DND-41 (cell line): ENCODE measurements around the gene DNASE1L2.
A peak's percentile ranks its signal among the peaks of the same experiment; 100 is the strongest.

ENCODE experiments used
- ATAC-seq: fragments of 200-7000 bp; cut with Tn5 transposase; 3 replicates; pipeline ENCODE4 v1.9.1; 2021; ENCODE audit warnings: low read depth; ENCODE audit not compliant: insufficient read depth
- DNase-seq: peaks from one replicate; pipeline ENCODE4 v3.0.0-alpha.2; 2020
- H2AFZ ChIP-seq: 2 replicates; pipeline ENCODE4 v1.6.0; 2012; ENCODE audit warnings: low read depth, low read length
- H3K27ac ChIP-seq: 2 replicates; pipeline ENCODE4 v1.5.1; 2012; ENCODE audit warnings: low read length, inconsistent platforms
- H3K27me3 ChIP-seq: fragments of 200-600 bp; sonication (generic); 2 replicates; pipeline ENCODE4 v1.6.0; 2012; ENCODE audit warnings: low read length, mild to moderate bottlenecking, inconsistent platforms; ENCODE audit not compliant: insufficient read depth, poor library complexity
- H3K36me3 ChIP-seq: 2 replicates; pipeline ENCODE4 v1.5.1; 2012; ENCODE audit warnings: low read length, inconsistent platforms; ENCODE audit not compliant: insufficient read depth
- H3K4me1 ChIP-seq: 2 replicates; pipeline ENCODE4 v1.5.1; 2012; ENCODE audit warnings: mild to moderate bottlenecking, low read length; ENCODE audit not compliant: insufficient read depth
- H3K4me2 ChIP-seq: 2 replicates; pipeline ENCODE4 v1.6.0; 2012; ENCODE audit warnings: mild to moderate bottlenecking, moderate library complexity, low read length, inconsistent platforms; ENCODE audit not compliant: insufficient read depth
- H3K4me3 ChIP-seq, 2 experiments: fragments of 200-600 bp in 1 of 2; shearing (Covaris generic) in 1 of 2; 2 replicates each; pipeline ENCODE4 v1.5.1; 2012 to 2016; ENCODE audit warnings: inconsistent platforms in 2 of 2, low read length in 2 of 2, mild to moderate bottlenecking in 2 of 2, low read depth in 1 of 2, moderate library complexity in 1 of 2
- H3K79me2 ChIP-seq: 2 replicates; pipeline ENCODE4 v1.6.0; 2012; ENCODE audit warnings: low read length, inconsistent platforms; ENCODE audit not compliant: insufficient read depth
- H3K9ac ChIP-seq: 2 replicates; pipeline ENCODE4 v1.6.0; 2012; ENCODE audit warnings: low read depth, mild to moderate bottlenecking, inconsistent platforms, low read length, moderate library complexity
- H3K9me3 ChIP-seq: 2 replicates; pipeline ENCODE4 v1.5.1; 2012; ENCODE audit warnings: low read length, moderate library complexity, mild to moderate bottlenecking, inconsistent platforms; ENCODE audit not compliant: insufficient read depth, severe bottlenecking
- H4K20me1 ChIP-seq: 2 replicates; pipeline ENCODE4 v1.6.0; 2012; ENCODE audit warnings: low read length; ENCODE audit not compliant: insufficient read depth
- CTCF ChIP-seq: IDR thresholded peaks from 2 replicates; pipeline ENCODE4 v1.5.1; 2012; ENCODE audit warnings: borderline replicate concordance, low read length, moderate library complexity, mild to moderate bottlenecking; ENCODE audit not compliant: poor library complexity, severe bottlenecking; ENCODE audit errors: extremely low read depth
- EZH2 ChIP-seq: IDR thresholded peaks from 3 replicates; pipeline ENCODE4 v1.6.1; 2012; ENCODE audit warnings: borderline replicate concordance, low read depth, mild to moderate bottlenecking, moderate library complexity, low read length, inconsistent platforms; ENCODE audit not compliant: severe bottlenecking

Gene DNASE1L2

GRCh38 chr16:2206780-2207433, 29.3 kb upstream of the DNASE1L2 start:
- H3K9ac ChIP-seq = peak overlapping the region; percentile 91
- no peaks in the 10 kb centered on the region for H3K27me3 ChIP-seq
- H3K27ac ChIP-seq = peak overlapping the region; percentile 99; the same call in 1 of the 2 replicates
- no peak for TF ChIP-seq EZH2
- TF ChIP-seq CTCF = no peak
- H3K4me3 ChIP-seq = peak overlapping the region in 1 of 2 experiments; percentile 89; a peak in 3 of 4 replicates
- ATAC-seq (no peak), DNase-seq (no peak)
- peaks cover 49% of the 10 kb centered on the region for H3K36me3 ChIP-seq
- peaks cover 35% of the 10 kb centered on the region for H3K79me2 ChIP-seq
- H3K4me1 ChIP-seq = peaks cover 37% of the 10 kb centered on the region
- H2AFZ ChIP-seq = no peak overlapping the region
- H3K4me2 ChIP-seq = peak overlapping the region; percentile 96
- H4K20me1 ChIP-seq = peaks cover 9% of the 10 kb centered on the region; the same call in 1 of the 2 replicates
- H3K9me3 ChIP-seq = no peaks in the 10 kb centered on the region

- H3K36me3 ChIP-seq = peaks cover 59% of the 10 kb centered on the region
- no peaks in the 10 kb centered on the region for H3K9me3 ChIP-seq
- peaks cover 46% of the 10 kb centered on the region for H3K4me1 ChIP-seq
- no peak overlapping the region for H3K9ac ChIP-seq
- TF ChIP-seq EZH2 (no peak), CTCF (no peak)
- H3K27me3 ChIP-seq = no peaks in the 10 kb centered on the region
- H3K27ac ChIP-seq = no peak overlapping the region
- peaks cover 44% of the 10 kb centered on the region for H3K79me2 ChIP-seq
- ATAC-seq = no peak
- H3K4me3 ChIP-seq = no peak overlapping the region
- no peak overlapping the region for H2AFZ ChIP-seq
- no peak for DNase-seq
- no peak overlapping the region for H3K4me2 ChIP-seq
- H4K20me1 ChIP-seq = peaks cover 19% of the 10 kb centered on the region
These were observed 28.4 kb upstream of the DNASE1L2 start for GRCh38 chr16:2207872-2208271.

DNA sequence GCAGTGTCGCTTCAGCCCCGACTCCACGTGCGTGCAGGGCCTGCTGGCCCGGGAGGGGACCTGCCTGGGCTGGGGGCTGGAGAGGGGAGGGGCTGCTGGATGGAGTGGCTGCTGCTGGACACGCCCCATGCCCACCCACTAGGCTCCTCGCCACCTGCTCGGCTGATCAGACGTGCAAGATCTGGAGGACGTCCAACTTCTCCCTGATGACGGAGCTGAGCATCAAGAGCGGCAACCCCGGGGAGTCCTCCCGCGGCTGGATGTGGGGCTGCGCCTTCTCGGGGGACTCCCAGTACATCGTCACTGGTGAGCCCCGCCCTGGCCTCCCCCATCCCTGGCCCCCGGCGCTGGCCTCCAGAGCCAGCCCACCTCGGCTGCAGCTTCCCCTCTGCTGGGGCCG, 27.9 kb upstream of the DNASE1L2 start:
- TF ChIP-seq EZH2 (no peak), CTCF (no peak)
- H3K4me1 ChIP-seq = peaks cover 51% of the 10 kb centered on the region
- peaks cover 49% of the 10 kb centered on the region for H3K79me2 ChIP-seq
- DNase-seq = no peak
- H4K20me1 ChIP-seq = peaks cover 23% of the 10 kb centered on the region
- no peak overlapping the region for H3K9ac ChIP-seq
- ATAC-seq = no peak
- peaks cover 63% of the 10 kb centered on the region for H3K36me3 ChIP-seq
- H3K4me2 ChIP-seq = no peak overlapping the region
- no peak overlapping the region for H3K27ac ChIP-seq
- H2AFZ ChIP-seq = no peak overlapping the region
- H3K9me3 ChIP-seq = no peaks in the 10 kb centered on the region
- H3K4me3 ChIP-seq = no peak overlapping the region
- H3K27me3 ChIP-seq = no peaks in the 10 kb centered on the region
